SU-DHL-6 (cell line): ENCODE measurements around the gene CFAP300.

Source experiments
- H2AFZ ChIP-seq: fragments of 200-600 bp; sonication (generic); 2 replicates; pipeline ENCODE4 v1.6.1; 2014; ENCODE audit warnings: low read depth, mild to moderate bottlenecking, moderate library complexity, mixed read lengths, antibody characterized with exemption, low read length; ENCODE audit not compliant: severe bottlenecking
- H3F3A ChIP-seq: fragments of 200-600 bp; shearing (Covaris generic); 2 replicates; pipeline ENCODE4 v1.6.0; 2016; ENCODE audit warnings: antibody characterized with exemption, mild to moderate bottlenecking; ENCODE audit not compliant: insufficient read depth
- H3K27ac ChIP-seq: fragments of 200-600 bp; sonication (generic); 2 replicates; pipeline ENCODE4 v1.5.1; 2016; ENCODE audit warnings: low read depth, mild to moderate bottlenecking, low read length, moderate library complexity, mixed read lengths
- H3K27me3 ChIP-seq: fragments of 200-600 bp; sonication (generic), shearing (Covaris generic); 2 replicates; pipeline ENCODE4 v1.6.0; 2014; ENCODE audit warnings: mild to moderate bottlenecking, low read length
- H3K36me3 ChIP-seq: fragments of 200-600 bp; sonication (generic); 2 replicates; pipeline ENCODE4 v1.6.1; 2014; ENCODE audit warnings: mild to moderate bottlenecking, low read length, mixed read lengths
- H3K4me2 ChIP-seq: fragments of 300-600, 200-600 bp; shearing (Covaris generic), sonication (generic); 2 replicates; pipeline ENCODE4 v1.6.0; 2014; ENCODE audit warnings: low read length, low read depth, mild to moderate bottlenecking; ENCODE audit not compliant: poor library complexity, severe bottlenecking
- H3K4me3 ChIP-seq: fragments of 200-600 bp; sonication (generic); 2 replicates; pipeline ENCODE4 v1.5.1; 2014; ENCODE audit warnings: antibody characterized with exemption, low read length, mild to moderate bottlenecking, mixed read lengths; ENCODE audit not compliant: insufficient read depth, poor library complexity, severe bottlenecking
- H3K79me2 ChIP-seq: fragments of 200-600 bp; sonication (generic); 2 replicates; pipeline ENCODE4 v1.6.1; 2014; ENCODE audit warnings: mild to moderate bottlenecking, low read length, moderate library complexity; ENCODE audit not compliant: insufficient read depth
- H3K9ac ChIP-seq: fragments of 200-600 bp; sonication (generic); 2 replicates; pipeline ENCODE4 v1.7.0; 2014; ENCODE audit warnings: mild to moderate bottlenecking, low read length
- H3K9me2 ChIP-seq: fragments of 200-600 bp; sonication (generic); replicated peaks from 2 replicates; pipeline ENCODE4 v1.6.1; 2014; ENCODE audit warnings: low read length; ENCODE audit not compliant: insufficient read depth
- H3K9me3 ChIP-seq: fragments of 200-600 bp; sonication (generic); 2 replicates; pipeline ENCODE4 v1.6.1; 2014; ENCODE audit warnings: low read length, mixed read lengths; ENCODE audit not compliant: insufficient read depth
- H4K20me1 ChIP-seq: fragments of 200-600 bp; sonication (generic); 2 replicates; pipeline ENCODE4 v1.6.1; 2014; ENCODE audit warnings: low read depth, mild to moderate bottlenecking, antibody characterized with exemption, low read length, moderate library complexity, mixed read lengths
- EZH2phosphoT487 ChIP-seq: fragments of 200-600 bp; sonication (generic), shearing (Covaris generic); conservative IDR thresholded peaks from 2 replicates; pipeline ENCODE4 v1.6.1; 2018; ENCODE audit warnings: mild to moderate bottlenecking, antibody characterized with exemption, low read length, moderate library complexity, mixed read lengths
- TF ChIP-seq, protein P1 (sequence below): fragments of 200-600 bp; sonication (generic); IDR thresholded peaks from one replicate; pipeline ENCODE4 v1.5.1; 2017; ENCODE audit warnings: antibody characterized with exemption, mild to moderate bottlenecking, low read length, moderate library complexity; ENCODE audit not compliant: insufficient read depth, poor library complexity, severe bottlenecking

CFAP300 gene

GRCh38 chr11:102017026-102017425, 30.2 kb upstream of the CFAP300 start:
- Histone ChIP-seq H3K79me2 (no peaks in the 10 kb centered on the region), H3K9ac (no peak overlapping the region), H3K27ac (no peak overlapping the region), H3K4me3 (no peak overlapping the region), H3K9me3 (no peaks in the 10 kb centered on the region), H3F3A (no peaks in the 10 kb centered on the region), H3K27me3 (no peaks in the 10 kb centered on the region), H3K4me2 (no peak overlapping the region), H3K9me2 (no peaks in the 10 kb centered on the region), H3K36me3 (no peaks in the 10 kb centered on the region), H4K20me1 (no peaks in the 10 kb centered on the region), H2AFZ (no peak overlapping the region)
- TF ChIP-seq, protein P1, sequence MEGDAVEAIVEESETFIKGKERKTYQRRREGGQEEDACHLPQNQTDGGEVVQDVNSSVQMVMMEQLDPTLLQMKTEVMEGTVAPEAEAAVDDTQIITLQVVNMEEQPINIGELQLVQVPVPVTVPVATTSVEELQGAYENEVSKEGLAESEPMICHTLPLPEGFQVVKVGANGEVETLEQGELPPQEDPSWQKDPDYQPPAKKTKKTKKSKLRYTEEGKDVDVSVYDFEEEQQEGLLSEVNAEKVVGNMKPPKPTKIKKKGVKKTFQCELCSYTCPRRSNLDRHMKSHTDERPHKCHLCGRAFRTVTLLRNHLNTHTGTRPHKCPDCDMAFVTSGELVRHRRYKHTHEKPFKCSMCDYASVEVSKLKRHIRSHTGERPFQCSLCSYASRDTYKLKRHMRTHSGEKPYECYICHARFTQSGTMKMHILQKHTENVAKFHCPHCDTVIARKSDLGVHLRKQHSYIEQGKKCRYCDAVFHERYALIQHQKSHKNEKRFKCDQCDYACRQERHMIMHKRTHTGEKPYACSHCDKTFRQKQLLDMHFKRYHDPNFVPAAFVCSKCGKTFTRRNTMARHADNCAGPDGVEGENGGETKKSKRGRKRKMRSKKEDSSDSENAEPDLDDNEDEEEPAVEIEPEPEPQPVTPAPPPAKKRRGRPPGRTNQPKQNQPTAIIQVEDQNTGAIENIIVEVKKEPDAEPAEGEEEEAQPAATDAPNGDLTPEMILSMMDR, result no peak
- TF ChIP-seq EZH2phosphoT487, result no peak

DNA sequence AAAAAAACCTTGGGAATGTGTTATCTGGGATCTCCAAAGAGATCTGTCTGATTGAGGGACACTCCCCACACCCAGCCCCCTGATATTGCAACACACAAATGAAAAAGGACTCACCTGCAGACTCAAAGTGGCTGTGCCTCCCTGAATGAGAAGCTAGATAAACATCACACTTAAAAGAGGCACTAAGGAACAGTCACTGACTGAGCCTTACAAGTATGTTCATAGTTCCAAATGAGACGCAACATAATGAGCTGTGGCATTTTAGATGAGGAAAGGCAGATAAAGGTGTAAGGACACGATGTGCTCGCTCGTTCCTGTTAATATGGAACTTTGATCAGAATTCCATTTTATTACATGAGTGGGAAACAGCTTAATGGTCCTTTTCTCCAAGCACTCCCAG, 21.0 kb upstream of the CFAP300 start:
- H3K36me3 ChIP-seq, result no peaks in the 10 kb centered on the region
- no peaks in the 10 kb centered on the region for H4K20me1 ChIP-seq
- H3K27me3 ChIP-seq, result no peaks in the 10 kb centered on the region
- TF ChIP-seq, protein P1, result no peak
- no peak for TF ChIP-seq EZH2phosphoT487
- H3K9ac ChIP-seq, result no peak overlapping the region
- H3K4me3 ChIP-seq, result no peak overlapping the region
- H3K27ac ChIP-seq, result no peak overlapping the region
- H3F3A ChIP-seq, result no peaks in the 10 kb centered on the region
- no peaks in the 10 kb centered on the region for H3K79me2 ChIP-seq
- H2AFZ ChIP-seq, result no peak overlapping the region
- no peak overlapping the region for H3K4me2 ChIP-seq
- no peaks in the 10 kb centered on the region for H3K9me3 ChIP-seq
- H3K9me2 ChIP-seq, result no peaks in the 10 kb centered on the region

DNA sequence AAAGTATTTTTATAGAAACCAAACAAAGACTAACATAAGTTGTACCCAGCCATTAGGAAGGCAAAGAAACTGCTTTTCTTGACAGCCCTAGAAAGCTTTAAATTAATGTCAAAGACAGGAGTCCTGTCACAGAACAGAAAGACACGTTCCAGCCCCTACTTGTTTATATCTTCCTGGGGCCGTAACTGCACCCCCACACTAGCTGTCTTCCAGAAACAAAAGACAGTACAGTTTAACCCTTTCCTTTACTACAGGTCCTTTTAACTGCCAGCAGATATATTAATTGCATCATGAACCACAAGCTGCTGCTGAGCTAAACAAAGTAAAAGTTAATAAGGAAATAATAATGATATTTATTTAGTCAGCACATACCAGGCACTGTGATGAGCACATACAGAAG, 20.3 kb upstream of the CFAP300 start:
- Histone ChIP-seq H3K27ac (no peak overlapping the region), H3K9ac (no peak overlapping the region), H3K36me3 (no peaks in the 10 kb centered on the region), H2AFZ (no peak overlapping the region), H3K4me2 (no peak overlapping the region), H3K4me3 (no peak overlapping the region), H3K9me3 (no peaks in the 10 kb centered on the region), H3F3A (no peaks in the 10 kb centered on the region), H3K79me2 (no peaks in the 10 kb centered on the region), H3K9me2 (no peaks in the 10 kb centered on the region), H3K27me3 (no peaks in the 10 kb centered on the region), H4K20me1 (no peaks in the 10 kb centered on the region)
- no peak for TF ChIP-seq EZH2phosphoT487
- TF ChIP-seq, protein P1, result no peak

DNA sequence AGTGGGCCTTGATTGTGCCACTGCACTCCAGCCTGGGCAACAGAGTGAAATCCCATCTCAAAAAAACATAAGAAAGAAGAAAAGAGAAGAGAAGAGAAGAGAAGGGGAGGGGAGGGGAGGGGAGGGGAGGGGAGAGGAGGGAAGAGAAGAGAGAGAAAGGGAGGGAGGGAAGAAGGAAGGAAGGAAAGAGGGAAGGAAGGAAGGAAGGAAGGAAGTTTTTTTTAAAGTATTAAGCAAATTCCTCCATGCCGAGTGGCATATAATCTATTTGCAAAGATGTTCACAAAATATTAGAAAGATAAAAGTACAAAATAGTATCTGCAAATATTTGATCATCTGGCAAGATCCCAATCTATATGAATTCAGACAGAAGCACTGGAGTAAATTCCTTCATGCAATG, 10.5 kb upstream of the CFAP300 start:
- TF ChIP-seq, protein P1, result no peak
- no peak for TF ChIP-seq EZH2phosphoT487
- H3F3A ChIP-seq, result no peaks in the 10 kb centered on the region
- no peak overlapping the region for H3K27ac ChIP-seq
- H2AFZ ChIP-seq, result no peak overlapping the region
- no peaks in the 10 kb centered on the region for H3K27me3 ChIP-seq
- H3K9ac ChIP-seq, result no peak overlapping the region
- H4K20me1 ChIP-seq, result no peaks in the 10 kb centered on the region
- H3K36me3 ChIP-seq, result no peaks in the 10 kb centered on the region
- no peaks in the 10 kb centered on the region for H3K79me2 ChIP-seq
- H3K9me3 ChIP-seq, result no peaks in the 10 kb centered on the region
- no peaks in the 10 kb centered on the region for H3K9me2 ChIP-seq
- H3K4me2 ChIP-seq, result no peak overlapping the region
- no peak overlapping the region for H3K4me3 ChIP-seq
